Superior temporal gyrus (tissue), 1 donor: ENCODE measurements around the gene TNPO2.
"Not testable (repeated sequence)": the region's sequence is repeated elsewhere in the genome, so short reads cannot be mapped to it uniquely, and the experiment has no call there.

Experiments used
- DNase-seq: peaks from one replicate; pipeline ENCODE4 v3.0.0-alpha.2; 2016; ENCODE audit errors: extremely low spot score

Gene TNPO2

GRCh38 chr19:12736995-12737834, 13.5 kb upstream of the TNPO2 start, which contains the start of gene GET3:
Gene GET3, plus strand, starts transcription at chr19:12737497. Its CDS starts 9 bp downstream, at chr19:12737506.
- peak; percentile 98 for DNase-seq

GRCh38 chr19:12733369-12734214, 9.9 kb upstream of the TNPO2 start:
- peak; percentile 12 for DNase-seq

DNA sequence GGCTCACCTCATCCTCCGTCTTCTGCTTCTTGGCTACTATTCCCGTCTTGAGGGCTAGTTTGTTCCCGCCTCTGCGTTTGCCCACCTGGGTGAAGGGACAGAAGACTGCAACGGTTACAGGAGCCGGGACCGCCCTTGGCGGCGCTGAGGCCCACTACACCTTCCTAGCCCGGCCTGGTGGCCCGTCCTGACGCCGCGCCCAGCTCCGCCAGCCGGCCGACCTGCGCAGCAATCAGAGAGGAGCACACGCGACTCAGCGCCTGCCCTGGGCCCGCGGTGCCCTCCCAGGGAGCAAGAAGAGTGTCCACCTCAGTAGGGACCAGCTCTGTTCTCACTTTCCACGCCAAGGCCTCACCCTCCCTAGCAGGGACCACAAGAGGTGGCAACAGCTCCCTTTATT, 7.6 kb upstream of the TNPO2 start:
- DNase-seq: no peak

DNA sequence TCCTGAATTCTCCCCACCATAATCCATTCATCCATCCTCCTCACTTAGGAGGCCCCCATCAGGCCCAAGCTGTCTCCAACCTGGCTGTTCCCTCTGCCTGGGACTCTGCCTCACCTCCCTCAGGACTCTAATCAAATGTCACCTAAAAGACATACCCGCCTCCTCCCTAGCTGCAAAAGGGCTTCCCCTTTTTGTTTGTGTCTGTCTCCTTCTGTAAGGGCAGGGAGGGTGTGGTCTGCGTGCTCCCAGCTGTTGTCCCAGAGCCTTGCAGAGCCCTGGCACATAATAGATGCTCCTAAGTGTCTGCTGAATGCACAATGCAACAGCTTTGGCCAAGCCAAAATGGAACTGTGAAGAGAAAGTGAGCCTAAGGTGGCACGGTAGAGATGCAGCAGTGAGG, 6.3 kb upstream of the TNPO2 start:
- no peak for DNase-seq

GRCh38 chr19:12727745-12728433, 4.2 kb upstream of the TNPO2 start:
- DNase-seq: no peak

- DNase-seq: no peak
Measured at GRCh38 chr19:12726988-12727316, 3.2 kb upstream of the TNPO2 start.

DNA sequence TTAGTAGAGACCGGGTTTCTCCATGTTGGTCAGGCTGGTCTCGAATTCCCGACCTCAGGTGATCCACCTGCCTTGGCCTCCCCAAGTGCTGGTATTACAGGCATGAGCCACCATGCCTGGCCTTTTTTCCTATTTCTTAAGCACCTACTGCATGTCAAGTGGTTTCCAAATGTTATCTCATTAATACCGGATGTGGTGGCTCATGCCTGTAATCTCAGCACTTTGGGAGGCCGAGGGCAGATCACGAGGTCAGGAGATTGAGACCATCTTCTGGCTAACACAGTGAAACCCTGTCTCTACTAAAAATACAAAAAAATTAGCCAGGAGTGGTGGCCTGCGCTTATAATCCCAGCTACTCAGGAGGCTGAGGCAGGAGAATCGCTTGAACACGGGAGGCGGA, 1.9 kb upstream of the TNPO2 start:
- not testable (repeated sequence) for DNase-seq

GRCh38 chr19:12723381-12723640, 421 bp downstream of the TNPO2 start:
- no peak for DNase-seq

- peak; percentile 99 for DNase-seq
Measured at GRCh38 chr19:12722566-12723380, 959 bp downstream of the TNPO2 start.

DNA sequence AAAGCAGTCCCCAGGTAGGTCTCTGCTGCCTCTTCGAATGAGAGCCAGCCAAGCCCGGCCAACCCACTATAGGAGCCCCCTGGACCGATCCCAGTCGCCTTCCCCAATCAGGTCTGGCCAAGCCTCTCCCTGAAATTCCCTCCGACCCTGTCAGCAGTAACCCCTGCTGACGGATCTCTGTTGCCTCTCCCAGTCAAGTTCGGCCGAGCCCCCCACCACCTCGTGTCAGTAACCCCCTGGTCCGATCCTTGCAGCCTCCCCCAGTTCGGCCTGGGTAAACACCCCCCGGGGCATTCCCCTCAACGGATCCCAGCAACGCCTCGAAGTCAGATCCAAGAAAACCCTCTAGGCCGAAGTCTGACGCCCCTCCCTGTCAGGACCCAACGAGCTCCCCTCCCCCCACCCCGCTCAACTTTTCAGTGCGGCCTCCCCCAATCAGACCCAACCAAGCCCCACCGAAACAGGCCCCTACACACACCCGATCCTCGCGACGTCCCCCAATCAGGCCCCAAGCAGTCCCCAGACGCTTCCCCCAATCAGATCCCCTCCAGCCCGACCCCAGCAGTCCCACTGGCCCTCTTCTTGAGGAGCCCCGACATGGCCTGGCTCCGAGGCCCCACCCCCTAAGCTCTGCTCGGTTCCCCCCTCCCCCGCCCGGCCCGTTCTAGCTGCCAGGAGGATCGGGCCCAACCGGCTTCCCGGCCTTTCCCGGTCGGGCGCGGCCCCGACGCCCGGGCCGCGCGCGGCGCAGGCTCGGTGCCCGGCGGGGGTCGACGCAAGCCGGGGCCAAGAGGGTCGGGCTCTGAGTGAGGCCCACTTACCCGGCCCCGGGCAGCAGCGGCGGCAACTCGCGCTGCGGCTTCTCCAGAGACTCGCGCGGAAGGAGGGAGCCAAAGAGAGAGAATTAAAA, 1.8 kb downstream of the TNPO2 start:
- DNase-seq: peak; percentile 14

- DNase-seq: peak; percentile 10
Measured at GRCh38 chr19:12720851-12721655, 2.7 kb downstream of the TNPO2 start.

DNA sequence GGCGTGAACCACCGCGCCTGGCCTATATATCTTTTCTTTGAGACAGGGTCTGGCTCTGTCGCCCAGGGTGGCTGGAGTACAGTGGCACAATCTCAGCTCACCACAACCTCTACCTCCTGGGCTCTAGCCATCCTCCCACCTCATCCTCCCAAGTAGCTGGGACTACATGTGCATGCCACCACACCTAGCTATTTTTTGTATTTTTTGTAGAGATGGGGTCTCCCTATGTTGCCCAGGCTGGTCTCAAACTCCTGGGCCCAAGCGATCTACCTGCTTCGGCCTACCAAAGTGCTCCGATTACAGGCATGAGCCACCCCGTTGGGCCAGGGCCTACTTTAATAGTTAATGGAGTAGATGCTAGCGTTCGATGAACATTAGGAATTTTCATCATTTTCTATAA, 3.4 kb downstream of the TNPO2 start:
- DNase-seq: no peak

DNA sequence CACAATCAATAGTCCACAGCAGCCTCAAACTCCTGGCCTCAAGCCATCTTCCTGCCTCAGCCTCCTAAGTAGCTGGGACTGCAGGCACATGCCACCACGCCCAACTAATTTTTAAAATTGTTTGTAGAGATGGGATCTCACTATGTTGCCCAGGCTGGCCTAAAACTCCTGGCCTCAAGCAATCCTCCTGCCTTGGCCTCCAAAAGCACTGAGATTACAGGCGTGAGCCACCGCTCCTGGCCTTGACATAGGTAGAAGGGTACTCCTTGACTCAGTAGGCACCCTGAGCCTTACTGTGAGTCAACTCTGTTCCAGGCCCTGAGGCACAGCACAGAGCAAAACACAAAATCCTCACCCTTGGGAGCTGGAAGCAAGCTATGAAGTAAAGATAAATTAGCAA, 7.8 kb downstream of the TNPO2 start:
- DNase-seq: no peak

DNA sequence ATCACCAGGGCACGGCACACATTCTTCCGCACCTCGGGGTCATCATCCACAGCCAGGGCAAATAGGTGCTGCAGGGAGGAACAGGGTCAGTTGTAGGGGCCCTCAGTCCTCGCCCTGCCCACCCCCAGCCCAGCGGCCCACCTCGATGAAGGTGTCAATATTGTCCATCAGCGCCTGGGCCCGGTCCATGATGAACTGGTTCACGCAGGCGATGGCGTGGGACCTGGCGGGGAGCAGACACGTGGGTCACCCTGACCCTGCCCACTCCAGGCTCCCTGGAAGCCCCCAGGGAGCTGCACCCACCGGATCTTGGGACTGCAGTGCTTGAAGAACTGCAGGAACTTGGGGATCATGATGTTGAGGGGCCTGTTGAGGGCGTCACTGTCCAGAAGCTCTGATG, 8.6 kb downstream of the TNPO2 start:
- DNase-seq: no peak

DNA sequence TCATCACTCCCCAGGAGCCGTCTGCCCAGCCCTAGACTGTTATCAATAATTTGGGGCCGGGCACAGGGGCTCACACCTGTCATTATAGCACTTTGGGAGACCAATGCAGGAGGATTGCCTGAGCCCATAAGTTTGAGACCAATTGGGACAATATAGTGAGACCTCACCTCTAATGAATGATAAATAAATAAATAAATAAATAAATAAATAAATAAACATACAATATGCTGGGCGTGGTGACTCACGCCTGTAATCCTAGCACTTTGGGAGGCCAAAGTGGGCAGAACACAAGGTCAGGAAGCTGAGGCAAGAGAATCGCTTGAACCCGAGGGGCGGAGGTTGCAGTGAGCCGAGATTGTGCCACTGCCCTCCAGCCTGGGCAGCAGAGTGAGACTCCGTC, 10.4 kb downstream of the TNPO2 start:
- not testable (repeated sequence) for DNase-seq

- DNase-seq: not testable (repeated sequence)
Measured at GRCh38 chr19:12712077-12712476, 11.7 kb downstream of the TNPO2 start.

- DNase-seq: no peak
Measured at GRCh38 chr19:12711187-12711586, 12.5 kb downstream of the TNPO2 start.

GRCh38 chr19:12708641-12709040, 15.1 kb downstream of the TNPO2 start:
- no peak for DNase-seq

- no peak for DNase-seq
Measured at GRCh38 chr19:12706332-12706718, 17.4 kb downstream of the TNPO2 start.
